Glomerular endothelial cell (primary cell): ENCODE data around the gene ENDOV. TPM values are rescaled to one million over a fixed set of nuclear protein-coding genes. Genes with fewer than 3 reads are reported as not detected.

Source experiments
- DNase-seq: peaks from one replicate; pipeline ENCODE4 v3.0.0-alpha.2; 2011; ENCODE audit warnings: low read depth, low spot score; ENCODE audit errors: extremely low read depth
- total RNA-seq: library from RNA; depleted of rRNA; stranded (reverse); fragments of >200 nt; gene quantifications from 2 replicates; pipeline ENCODE4 v1.2.3, GENCODE V29; 2015

Gene ENDOV
- total RNA-seq, 1 donor from 2014 or later: 22.0 TPM

- no peak for DNase-seq
These were observed 512 bp upstream of the ENDOV start for GRCh38 chr17:80414508-80414802.

- no peak for DNase-seq
These were observed 715 bp downstream of the ENDOV start for GRCh38 chr17:80415626-80416137.

GRCh38 chr17:80416260-80416939 lies 1.4 kb downstream of the ENDOV start:
- no peak for DNase-seq

GRCh38 chr17:80416940-80417293 lies 1.9 kb downstream of the ENDOV start:
- DNase-seq: no peak

- DNase-seq: no peak
These were observed 3.6 kb downstream of the ENDOV start for GRCh38 chr17:80418589-80418988.

- DNase-seq: no peak
These were observed 4.3 kb downstream of the ENDOV start for GRCh38 chr17:80419255-80419654.

- no peak for DNase-seq
These were observed 6.6 kb downstream of the ENDOV start for GRCh38 chr17:80421381-80422090.

GRCh38 chr17:80422276-80422675 lies 7.3 kb downstream of the ENDOV start:
- DNase-seq: no peak

- no peak for DNase-seq
These were observed 8.0 kb downstream of the ENDOV start for GRCh38 chr17:80422981-80423380.

- DNase-seq: no peak
These were observed 8.7 kb downstream of the ENDOV start for GRCh38 chr17:80423536-80424225.

- no peak for DNase-seq
These were observed 9.3 kb downstream of the ENDOV start for GRCh38 chr17:80424261-80424660.

- no peak for DNase-seq
These were observed 10.2 kb downstream of the ENDOV start for GRCh38 chr17:80424878-80425765.

- DNase-seq: no peak
These were observed 11.0 kb downstream of the ENDOV start for GRCh38 chr17:80425835-80426426.

GRCh38 chr17:80426671-80427326 lies 11.8 kb downstream of the ENDOV start:
- no peak for DNase-seq

GRCh38 chr17:80427366-80428282 lies 12.7 kb downstream of the ENDOV start:
- DNase-seq: no peak

GRCh38 chr17:80428363-80428762 lies 13.4 kb downstream of the ENDOV start:
- no peak for DNase-seq

- no peak for DNase-seq
These were observed 13.8 kb downstream of the ENDOV start for GRCh38 chr17:80428796-80429195.

GRCh38 chr17:80429356-80430275 lies 14.6 kb downstream of the ENDOV start:
- DNase-seq: no peak
